ENCODE measurements around the gene RUNX1. TPM values are rescaled to one million over a fixed set of nuclear protein-coding genes. Genes with fewer than 3 reads are reported as not detected.

The RUNX1 gene
- total RNA-seq, 2 donors from 2014 or later = 4.9 to 12.5 TPM

DNA sequence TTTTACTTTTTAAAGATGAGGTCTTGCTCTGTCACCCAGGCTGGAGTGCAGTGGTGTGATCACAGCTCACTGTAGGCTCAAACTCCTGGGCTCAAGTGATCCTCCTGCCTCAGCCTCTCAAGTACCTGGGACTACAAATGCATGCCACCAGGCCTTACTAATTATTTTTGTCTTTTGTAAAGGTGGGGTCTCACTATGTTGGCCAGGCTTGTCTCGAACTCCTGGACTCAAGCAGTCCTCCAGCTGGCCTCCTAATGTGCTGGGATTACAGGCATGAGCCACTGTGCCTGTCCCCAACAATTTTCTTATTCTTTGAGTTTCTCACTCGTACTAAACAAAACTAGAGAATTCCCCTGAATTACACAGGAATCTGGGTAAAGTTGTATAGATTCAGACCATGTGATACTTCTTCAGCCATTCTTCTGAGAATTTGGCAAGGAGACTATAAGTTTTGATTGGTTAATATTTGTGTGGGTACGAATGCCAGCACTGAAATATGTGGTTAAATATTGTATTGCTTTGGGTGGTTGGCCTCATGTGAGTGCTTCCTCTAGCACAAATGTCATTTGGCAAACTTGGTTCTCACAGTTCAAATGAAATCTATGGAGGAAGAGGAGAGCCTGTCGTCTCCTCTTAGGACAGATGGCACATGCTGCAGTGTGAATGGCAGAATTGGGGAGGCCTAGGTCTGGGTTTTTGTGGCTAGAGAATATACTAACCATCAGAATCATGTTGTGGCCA is 104.9 kb downstream of the RUNX1 start:
- H3K27me3 ChIP-seq = no peaks in the 10 kb centered on the region
- 59 to 62% methylated on average over 4 of the region's 4 CpGs for WGBS, 2 donors
- H3K4me1 ChIP-seq = no peaks in the 10 kb centered on the region
- no peak for ATAC-seq
- no peak for TF ChIP-seq POLR2A (IDR thresholded peaks at IDR 0.05)
- TF ChIP-seq, protein P1, sequence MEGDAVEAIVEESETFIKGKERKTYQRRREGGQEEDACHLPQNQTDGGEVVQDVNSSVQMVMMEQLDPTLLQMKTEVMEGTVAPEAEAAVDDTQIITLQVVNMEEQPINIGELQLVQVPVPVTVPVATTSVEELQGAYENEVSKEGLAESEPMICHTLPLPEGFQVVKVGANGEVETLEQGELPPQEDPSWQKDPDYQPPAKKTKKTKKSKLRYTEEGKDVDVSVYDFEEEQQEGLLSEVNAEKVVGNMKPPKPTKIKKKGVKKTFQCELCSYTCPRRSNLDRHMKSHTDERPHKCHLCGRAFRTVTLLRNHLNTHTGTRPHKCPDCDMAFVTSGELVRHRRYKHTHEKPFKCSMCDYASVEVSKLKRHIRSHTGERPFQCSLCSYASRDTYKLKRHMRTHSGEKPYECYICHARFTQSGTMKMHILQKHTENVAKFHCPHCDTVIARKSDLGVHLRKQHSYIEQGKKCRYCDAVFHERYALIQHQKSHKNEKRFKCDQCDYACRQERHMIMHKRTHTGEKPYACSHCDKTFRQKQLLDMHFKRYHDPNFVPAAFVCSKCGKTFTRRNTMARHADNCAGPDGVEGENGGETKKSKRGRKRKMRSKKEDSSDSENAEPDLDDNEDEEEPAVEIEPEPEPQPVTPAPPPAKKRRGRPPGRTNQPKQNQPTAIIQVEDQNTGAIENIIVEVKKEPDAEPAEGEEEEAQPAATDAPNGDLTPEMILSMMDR (IDR thresholded peaks at IDR 0.05) = no peak
- no peaks in the 10 kb centered on the region for H3K9me3 ChIP-seq
- intact Hi-C loops (cut with DNase I) = no loop called here
- H3K4me3 ChIP-seq = no peak overlapping the region
- H3K36me3 ChIP-seq (replicated peaks in 1 of 2; ENCODE audit: insufficient read depth in 1 of 2, low read depth in 2 of 2) = no peaks in the 10 kb centered on the region
- no peak overlapping the region for H3K27ac ChIP-seq
- DNase-seq = no peak

DNA sequence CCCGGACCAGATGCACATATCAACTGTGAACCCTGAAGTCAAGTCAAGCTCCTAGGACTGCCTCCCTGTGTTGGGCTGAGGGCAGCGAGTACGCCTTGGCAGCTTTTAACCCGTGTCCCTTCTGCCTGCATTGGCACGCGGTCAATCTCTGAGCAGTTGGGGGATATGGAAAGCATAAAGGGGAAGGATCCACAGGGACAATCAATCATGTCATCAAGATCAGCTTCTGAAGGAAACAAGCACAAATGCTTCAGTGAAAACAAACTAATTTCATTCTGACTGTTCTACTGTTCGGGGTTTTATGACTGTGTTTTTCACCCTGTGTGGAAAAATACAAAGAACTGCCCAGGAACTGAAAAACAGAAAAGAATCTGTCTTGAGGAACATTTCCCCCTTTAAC is 106.2 kb downstream of the RUNX1 start:
- TF ChIP-seq, protein P1 (IDR thresholded peaks at IDR 0.05) = no peak
- no peak for TF ChIP-seq POLR2A (IDR thresholded peaks at IDR 0.05)
- H3K4me1 ChIP-seq = no peaks in the 10 kb centered on the region

DNA sequence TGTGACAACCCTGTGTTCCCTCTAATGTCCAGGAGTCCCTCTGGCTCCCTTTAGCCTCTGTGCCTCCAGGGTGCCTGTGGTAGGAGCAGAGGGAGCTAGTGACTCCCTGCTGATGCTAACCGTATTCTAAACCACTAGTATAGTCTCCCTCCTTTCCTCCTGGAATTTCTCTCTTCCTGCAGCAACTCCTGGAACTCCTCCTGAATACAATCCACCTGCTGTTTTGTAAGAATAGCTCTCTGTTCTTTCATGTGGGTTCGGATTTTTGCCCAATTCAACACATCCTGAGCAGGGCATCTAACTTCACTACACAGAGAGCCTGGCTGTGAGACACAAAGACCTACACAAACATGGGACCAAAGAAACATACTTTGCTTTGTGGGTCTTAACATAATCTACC is 107.9 kb downstream of the RUNX1 start:
- Histone ChIP-seq H3K9me3 (no peaks in the 10 kb centered on the region), H3K27ac (no peak overlapping the region), H3K4me3 (no peak overlapping the region), H3K4me1 (no peaks in the 10 kb centered on the region), H3K36me3 (replicated peaks in 1 of 2; ENCODE audit: insufficient read depth in 1 of 2, low read depth in 2 of 2) (no peaks in the 10 kb centered on the region), H3K27me3 (no peaks in the 10 kb centered on the region)
- DNase-seq (no peak), ATAC-seq (no peak)
- WGBS, 2 donors = 38 to 44% methylated on average over 2 of the region's 2 CpGs
- TF ChIP-seq POLR2A (IDR thresholded peaks at IDR 0.05) = no peak
- TF ChIP-seq, protein P1 (IDR thresholded peaks at IDR 0.05) = no peak
- intact Hi-C loops (cut with DNase I) = no loop called here

More for the DNA sequence above, 106.2 kb downstream of the RUNX1 start:
- no peak overlapping the region for H3K4me3 ChIP-seq
- no peaks in the 10 kb centered on the region for H3K9me3 ChIP-seq
- DNase-seq = no peak
- WGBS, 2 donors = 78 to 87% methylated on average over 7 of the region's 7 CpGs
- intact Hi-C loops (cut with DNase I) = no loop called here
- H3K27me3 ChIP-seq = no peaks in the 10 kb centered on the region
- no peak overlapping the region for H3K27ac ChIP-seq
- no peaks in the 10 kb centered on the region for H3K36me3 ChIP-seq (replicated peaks in 1 of 2; ENCODE audit: insufficient read depth in 1 of 2, low read depth in 2 of 2)
- ATAC-seq = no peak

DNA sequence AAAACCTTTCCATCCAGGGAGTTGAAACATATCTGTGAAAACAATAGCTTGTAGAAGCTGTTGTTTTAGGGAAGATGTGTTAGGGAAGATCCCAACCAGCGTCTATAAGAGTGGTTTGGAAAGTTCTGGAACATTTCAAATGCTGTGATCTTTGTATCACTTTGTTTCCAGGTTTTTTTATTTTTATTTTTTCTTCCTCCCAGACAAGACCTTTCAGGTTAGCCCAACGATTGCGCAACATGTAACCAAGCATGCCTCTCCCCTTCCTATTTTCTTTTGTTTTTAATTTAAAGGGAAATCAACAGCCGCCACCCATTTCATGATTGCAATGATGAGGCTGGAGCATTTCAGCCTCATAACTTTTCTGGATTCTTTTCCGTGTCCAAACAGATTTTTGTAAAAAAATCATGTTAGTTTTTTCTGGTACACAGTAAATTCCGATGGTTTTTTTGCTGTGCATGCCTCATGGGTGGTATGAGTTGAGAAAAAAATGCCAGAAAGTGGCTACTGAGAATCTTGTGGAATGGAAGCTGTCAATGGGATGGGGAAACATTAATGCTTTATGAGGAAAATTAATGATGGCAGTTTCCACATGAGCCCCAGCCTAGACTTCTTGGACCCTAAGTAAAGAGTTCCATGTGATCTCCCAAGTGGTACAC is 109.3 kb downstream of the RUNX1 start:
- H3K9me3 ChIP-seq = no peaks in the 10 kb centered on the region
- H3K4me1 ChIP-seq = no peaks in the 10 kb centered on the region
- DNase-seq = no peak
- intact Hi-C loops (cut with DNase I) = no loop called here
- 65 to 72% methylated on average over 6 of the region's 6 CpGs for WGBS, 2 donors
- TF ChIP-seq, protein P1 (IDR thresholded peaks at IDR 0.05) = no peak
- no peak for ATAC-seq
- no peak overlapping the region for H3K4me3 ChIP-seq
- no peaks in the 10 kb centered on the region for H3K36me3 ChIP-seq (replicated peaks in 1 of 2; ENCODE audit: insufficient read depth in 1 of 2, low read depth in 2 of 2)
- no peak overlapping the region for H3K27ac ChIP-seq
- H3K27me3 ChIP-seq = no peaks in the 10 kb centered on the region
